ENCODE data around the gene SNAPC4.

DNA sequence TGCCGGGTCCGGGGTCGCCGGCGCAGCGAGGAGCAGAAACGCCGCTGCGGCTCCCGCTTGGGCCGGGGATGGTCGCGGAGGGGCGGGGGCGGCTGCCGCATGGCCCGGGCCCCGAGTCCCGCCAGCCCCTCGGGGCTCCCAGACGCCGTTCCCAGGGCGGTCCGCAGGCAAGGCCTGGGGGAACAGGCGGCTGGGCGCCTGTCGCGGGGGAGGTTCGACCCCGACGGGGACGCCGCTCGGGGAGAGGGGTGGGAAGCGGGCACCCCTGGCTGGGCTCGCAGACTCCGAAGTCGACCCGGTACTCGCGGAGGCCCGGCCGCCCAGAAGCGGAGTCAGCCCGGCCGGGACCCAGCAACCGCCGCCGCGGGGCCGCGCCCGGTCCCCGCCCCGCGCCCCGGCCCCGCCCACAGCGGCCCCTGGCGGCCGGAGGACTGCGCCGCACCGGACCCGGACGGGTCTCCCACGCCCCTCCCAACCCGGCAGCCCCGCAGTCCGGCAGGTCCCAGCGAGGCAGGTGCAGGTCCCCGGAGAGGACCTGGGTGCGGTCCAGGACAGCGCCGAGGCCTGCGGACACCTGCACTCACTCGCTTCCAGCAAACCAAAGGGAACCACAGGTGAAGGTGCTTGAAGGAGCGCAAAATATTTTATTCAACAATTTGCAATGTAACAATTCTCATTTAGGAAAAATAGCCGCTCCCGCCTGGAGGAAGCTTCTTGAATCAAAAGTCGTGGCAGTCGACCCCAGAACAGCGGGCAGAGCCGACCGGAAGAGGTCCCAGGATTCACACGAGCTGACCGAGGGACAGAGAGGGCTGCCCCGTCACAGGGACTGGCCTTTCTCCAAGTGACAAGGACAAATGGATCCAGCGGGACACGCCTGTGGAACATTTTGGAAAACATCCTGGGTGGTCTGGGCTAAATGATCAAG is 39.8 kb upstream of the SNAPC4 start, which contains the start of gene INPP5E:
- TF ChIP-seq, protein P1, sequence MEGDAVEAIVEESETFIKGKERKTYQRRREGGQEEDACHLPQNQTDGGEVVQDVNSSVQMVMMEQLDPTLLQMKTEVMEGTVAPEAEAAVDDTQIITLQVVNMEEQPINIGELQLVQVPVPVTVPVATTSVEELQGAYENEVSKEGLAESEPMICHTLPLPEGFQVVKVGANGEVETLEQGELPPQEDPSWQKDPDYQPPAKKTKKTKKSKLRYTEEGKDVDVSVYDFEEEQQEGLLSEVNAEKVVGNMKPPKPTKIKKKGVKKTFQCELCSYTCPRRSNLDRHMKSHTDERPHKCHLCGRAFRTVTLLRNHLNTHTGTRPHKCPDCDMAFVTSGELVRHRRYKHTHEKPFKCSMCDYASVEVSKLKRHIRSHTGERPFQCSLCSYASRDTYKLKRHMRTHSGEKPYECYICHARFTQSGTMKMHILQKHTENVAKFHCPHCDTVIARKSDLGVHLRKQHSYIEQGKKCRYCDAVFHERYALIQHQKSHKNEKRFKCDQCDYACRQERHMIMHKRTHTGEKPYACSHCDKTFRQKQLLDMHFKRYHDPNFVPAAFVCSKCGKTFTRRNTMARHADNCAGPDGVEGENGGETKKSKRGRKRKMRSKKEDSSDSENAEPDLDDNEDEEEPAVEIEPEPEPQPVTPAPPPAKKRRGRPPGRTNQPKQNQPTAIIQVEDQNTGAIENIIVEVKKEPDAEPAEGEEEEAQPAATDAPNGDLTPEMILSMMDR (IDR thresholded peaks at IDR 0.05; ENCODE audit: low read depth, low read length): peak; percentile 48
- TF ChIP-seq POLR2A (IDR thresholded peaks at IDR 0.05; ENCODE audit: extremely low read depth, insufficient read length) (peak; percentile 42), MYC (IDR thresholded peaks at IDR 0.05; ENCODE audit: low read depth, low read length) (no peak; the same call in 1 of the 2 replicates)
- TF ChIP-seq, protein P2, sequence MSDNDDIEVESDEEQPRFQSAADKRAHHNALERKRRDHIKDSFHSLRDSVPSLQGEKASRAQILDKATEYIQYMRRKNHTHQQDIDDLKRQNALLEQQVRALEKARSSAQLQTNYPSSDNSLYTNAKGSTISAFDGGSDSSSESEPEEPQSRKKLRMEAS (IDR thresholded peaks at IDR 0.05; ENCODE audit: low read depth, low read length): no peak
